ENCODE measurements around the gene PAM.
"Not testable (repeated sequence)": the region's sequence is repeated elsewhere in the genome, so short reads cannot be mapped to it uniquely, and the experiment has no call there.

PAM gene

DNA sequence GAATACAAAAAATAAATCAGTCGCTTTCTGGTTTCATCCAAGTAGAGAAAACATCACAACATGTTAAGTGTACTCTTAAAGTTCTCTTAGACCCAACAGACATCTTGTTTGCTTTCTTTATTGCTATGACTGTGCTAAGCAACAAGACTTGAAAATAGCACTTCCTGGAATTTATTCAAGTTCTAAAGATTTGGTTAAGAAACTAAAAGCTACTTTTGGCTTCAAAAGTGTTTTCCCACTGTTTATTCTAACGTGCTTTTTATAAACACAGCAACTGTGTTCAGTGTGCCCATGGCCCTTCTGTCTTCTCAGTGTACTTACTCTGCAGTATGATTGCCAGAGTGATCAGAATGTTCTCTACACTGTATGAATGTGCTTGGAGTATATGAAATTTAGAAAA, 255.1 kb downstream of the PAM start:
- no peak for DNase-seq

DNA sequence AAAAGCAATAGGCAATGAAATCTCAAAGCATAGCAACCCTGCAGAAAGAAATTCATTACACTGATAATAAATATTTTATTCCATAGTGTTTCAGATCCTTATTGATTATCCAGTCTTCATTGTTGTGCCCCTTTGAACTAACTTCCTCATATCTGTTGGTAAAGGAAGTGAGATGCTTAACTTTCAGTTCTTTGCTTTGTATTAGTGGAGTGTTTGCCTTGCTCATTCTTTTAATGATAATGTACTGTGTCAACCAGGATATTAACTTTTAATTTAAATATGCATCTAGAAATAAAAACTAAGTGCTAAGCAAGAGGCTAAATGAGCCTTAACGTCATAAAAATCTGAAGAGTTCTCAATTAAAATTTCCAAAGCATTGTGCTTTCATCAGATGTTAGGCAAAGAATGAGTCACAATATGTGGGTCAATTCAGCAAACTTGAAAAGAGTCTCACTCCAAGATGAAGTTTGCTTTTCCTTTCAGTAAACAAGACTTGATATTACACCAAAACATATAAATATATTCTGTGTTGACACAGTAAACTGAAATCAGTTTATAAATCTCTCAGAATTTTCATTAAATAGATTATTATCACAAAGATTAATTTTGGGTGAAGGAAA, 258.9 kb downstream of the PAM start:
- no peak for DNase-seq

DNA sequence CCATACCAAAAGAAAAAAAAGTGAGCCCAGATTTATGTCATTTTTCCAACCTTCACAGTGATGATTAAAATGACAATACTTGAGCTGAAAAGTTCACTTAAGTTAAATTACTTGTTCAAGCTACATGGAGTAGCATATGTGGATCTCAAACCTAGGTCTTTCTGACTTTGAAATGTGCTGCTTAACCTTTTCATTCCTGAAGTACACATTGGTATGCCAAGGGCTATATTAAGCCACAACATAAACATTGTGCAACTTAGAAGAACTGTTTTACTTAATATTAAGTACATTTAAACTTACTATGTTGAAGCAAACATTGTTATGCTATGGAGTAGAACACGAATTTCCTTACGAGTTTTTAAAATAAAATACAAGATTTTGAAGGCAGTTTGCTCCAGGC, 259.9 kb downstream of the PAM start:
- no peak for DNase-seq

DNA sequence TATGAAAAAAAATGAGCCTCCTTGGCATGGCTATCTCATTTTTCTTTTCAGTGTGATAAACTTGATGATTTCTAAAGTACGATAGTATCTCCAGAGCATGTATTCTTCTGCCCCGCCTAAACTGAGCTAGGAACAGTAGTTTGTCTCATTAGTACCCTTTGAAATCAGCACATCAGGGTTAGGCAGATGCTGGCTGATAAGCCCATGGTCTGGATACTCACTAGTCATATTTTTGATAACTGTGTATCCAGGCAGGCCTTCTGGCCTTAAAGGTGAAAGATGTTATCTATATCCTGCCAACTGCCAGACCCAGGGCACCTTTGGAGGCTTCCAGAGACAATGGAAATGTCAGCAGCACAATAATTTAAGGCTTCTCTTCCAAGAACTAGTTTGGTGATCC, 261.1 kb downstream of the PAM start:
- no peak for DNase-seq

DNA sequence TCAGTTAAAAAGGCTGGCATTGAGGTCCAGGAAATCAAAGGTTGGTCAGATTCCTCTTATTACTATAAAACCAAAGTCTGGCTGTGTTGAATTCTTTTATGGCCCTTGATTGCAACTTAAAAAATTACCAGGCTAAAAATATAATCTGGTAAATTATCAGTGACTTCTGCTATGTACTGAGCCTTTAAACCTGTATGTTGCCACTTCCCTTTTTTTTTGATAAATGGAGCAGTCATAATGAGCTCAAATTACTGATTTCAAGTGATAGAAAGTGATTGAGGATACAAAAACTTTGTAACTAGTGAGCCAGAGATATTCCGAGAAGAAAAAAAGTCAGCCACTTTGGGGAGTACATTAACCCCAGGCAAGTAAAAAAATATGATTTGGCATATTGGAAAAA, 264.7 kb downstream of the PAM start:
- DNase-seq, result no peak

DNA sequence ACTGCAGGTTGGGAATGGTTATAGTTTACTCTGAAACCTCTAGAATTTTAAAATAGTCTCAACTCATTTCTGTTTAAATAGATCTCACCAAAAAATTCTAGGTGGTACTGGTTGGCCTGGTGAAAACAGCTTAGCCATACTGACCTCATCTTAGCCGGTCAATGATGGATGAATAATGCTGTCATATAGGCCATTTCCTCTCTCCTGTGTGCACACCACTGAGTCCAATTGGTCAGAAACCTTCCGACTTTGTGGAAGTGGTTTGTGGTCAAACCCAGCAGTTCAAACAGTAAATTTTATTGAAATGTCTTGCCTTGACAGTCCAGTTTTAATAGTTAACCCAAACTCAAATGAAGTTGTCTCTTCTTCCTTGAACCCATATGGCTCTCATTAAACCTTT, 266.2 kb downstream of the PAM start:
- no peak for DNase-seq

DNA sequence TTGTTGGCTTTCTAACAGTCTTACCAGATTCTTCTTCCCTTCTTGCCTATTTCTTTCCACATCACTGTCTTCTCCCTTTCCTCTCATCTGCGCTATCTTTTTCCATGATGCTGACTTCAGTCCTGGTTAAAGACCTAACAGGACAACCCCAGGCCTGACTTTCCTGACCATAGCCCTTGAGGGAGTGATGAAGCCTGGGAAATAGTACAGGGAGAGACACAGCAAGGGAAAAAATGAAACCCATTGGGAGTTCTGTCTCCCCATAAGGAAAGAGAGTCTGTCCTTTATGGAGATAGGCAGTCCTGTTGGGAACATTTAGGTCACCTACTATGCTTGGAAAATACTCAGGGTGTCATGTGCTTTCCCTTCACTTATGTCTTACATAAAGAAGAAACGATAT, 272.2 kb downstream of the PAM start:
- no peak for DNase-seq

DNA sequence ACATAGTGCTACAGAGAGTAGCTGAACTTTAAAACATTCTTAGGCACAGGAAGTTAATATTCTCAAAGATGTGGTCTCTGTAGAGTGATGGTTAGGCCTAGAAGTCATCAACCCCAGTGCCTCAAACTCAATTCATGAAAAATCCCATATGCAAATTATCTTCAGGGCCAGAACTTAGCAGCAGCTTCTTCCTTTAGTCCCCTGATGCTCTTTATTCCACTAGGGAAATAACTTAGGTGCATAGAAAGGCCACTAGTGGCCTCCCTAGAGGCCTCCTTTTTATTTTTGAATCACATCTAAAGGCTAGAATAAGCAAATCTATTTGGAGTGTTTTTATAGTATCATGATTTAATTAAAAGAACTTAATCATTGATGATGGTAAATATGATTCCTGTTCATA, 276.5 kb downstream of the PAM start:
- no peak for DNase-seq

DNA sequence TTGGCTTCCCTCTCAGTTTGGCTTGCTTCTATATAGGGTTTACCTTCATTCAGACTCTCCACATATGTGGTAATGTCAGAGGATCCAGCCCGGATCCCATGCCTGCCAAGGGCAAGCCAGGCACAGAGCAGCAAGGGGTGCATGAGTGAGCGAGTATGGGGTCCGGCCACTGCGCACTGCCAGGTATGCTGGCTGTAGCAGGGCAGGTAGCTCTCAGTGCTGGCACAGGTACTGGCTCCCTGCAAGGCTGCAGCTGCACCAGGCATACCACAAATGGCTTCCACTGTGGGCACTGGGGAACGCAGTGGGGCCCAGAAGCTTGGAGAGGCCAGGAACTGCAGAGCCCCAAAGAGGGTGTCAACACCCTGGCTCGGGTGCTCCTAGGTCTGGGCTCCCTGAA, 278.6 kb downstream of the PAM start:
- no peak for DNase-seq

DNA sequence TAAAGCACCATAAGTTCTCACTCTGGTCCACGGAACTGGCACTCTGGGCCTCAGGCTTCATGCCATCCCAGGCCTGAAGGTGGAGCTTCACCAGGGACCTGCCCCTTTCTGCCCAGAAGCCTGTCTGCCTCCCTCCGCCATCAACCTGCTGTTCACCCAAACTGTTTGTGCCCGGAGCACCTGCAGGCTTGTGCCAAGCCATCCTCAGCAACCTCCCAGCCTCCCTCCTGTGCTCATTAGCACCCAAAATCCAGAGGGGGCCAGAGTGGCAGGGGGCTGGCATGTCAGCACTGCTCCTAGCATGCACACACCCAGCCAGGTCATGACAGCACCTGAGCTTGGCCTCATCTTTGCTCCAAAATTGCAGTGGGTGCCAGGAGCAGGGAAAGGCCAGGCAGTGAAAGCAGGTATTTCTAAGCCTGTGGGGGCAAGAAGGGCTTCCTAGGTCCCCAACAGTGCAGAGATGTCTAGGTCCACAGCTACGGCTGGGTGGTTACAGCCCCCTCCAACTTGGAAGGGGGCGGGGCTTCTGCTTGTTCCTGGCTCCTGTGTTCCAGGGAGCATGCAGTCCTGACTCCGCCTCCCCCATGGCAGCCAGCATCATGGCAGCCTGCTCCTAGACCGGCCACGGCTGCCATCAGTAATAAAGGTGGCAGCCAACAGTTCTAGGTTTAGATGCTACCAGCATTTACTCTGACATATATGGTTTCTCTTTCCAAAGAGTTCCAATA, 279.7 kb downstream of the PAM start:
- DNase-seq, result no peak

DNA sequence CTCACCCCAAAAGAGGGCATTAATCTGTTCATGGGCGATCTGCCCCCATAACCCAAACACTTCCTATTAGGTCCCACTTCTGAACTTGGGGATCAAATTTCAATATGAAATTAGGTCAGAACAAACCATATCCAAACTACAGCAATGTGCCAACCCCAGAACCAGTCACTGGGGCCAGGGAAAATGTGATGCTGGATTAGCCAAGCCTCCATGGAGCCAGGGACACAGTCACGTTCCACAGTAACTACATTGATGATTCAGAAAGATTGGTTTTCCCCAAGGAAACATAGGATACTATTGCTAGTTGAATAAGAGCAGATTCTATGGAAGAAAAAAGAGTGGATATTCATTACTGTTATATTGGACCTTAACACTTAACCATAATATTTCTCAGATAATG, 280.6 kb downstream of the PAM start:
- no peak for DNase-seq

DNA sequence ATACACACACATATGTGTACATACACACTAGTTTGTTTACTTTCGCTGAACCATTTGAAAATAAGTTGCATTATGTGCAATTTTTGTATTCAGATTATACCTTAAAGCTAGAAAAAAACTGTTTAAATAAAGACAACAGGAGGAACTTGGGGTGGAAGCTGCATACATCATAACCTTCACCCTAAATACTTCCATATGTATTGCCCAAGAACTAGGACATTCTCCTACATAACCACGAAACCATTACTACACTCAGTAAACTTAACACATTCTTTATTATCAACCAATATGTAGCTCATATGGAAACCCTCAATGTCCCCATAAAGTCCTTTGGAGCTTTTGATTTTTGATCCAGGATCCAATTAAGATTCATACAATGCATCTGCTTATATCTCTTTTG, 281.5 kb downstream of the PAM start:
- DNase-seq, result no peak

DNA sequence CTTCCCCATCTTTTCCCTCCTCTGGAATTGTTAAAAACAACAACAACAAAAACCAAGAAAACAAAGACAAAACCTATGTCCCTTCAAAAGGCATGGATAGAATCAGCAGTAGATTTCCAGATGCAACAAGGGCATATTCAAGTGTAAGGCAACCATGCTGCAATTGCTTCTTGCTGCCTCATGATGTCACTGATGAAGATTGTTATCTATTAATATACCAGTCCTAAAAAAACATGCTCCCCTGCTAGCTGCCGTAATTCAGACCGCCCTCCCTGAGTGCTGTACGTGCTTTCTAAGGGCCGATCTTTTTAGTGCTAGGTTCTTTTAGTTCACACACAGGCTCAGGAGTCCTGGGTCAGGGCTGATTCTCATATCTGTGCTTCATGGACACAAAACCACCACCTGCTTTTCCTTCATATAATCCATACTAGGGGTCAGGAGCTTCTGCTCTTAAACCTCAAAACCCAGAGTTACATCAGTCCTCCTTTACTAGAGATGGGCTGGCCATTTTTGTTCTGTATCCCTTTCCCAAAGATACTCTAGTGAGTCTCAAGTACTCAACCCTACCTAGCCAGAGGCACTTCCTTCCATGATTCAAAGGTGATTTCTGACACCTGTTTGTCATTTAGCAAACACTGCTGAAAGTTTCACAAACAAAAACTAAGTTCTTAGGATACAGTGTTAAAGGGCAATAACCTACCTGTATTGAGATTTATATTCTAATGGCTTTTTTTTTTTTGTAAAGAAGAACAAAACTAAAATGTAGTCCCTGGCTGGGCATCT, 282.8 kb downstream of the PAM start:
- no peak for DNase-seq

DNA sequence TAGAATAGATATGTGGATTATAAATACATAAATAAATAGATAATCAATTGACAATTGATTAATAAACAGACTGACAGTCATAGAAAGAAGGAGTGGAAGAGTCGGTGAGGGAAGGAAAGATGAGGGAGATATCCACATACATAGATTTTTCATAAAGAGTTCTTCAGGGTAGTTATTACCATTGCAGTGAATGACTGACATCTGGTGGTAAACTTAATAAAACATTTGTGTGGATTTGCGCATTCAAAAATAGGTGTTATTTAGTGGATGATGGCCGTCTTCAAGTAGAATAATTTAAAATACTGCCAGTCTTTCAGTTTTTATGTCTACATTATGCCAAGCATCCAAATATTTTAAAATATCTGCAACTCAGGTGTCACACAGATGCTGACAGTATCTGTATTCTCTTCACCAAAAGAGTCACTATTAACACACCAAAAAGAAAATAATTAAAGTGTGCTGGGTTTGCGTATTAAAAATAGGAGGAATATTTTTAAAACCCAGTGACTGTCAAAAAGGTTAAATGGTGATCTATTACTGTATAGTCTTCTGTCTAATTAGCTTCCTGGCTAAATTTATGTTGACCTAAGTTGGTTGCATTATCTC, 286.1 kb downstream of the PAM start:
- DNase-seq, result no peak

DNA sequence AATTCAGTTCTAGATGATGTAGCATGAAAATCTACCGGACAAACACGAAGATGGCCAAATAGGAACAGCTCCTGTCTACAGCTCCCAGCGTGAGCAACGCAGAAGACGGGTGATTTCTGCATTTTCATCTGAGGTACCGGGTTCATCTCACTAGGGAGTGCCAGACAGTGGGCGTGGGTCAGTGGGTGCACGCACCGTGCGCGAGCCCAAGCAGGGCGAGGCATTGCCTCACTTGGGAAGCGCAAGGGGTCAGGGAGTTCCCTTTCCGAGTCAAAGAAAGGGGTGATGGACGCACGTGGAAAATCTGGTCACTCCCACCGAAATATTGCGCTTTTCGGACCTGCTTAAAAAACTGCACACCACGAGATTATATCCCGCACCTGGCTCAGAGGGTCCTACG, 291.6 kb downstream of the PAM start:
- not testable (repeated sequence) for DNase-seq

DNA sequence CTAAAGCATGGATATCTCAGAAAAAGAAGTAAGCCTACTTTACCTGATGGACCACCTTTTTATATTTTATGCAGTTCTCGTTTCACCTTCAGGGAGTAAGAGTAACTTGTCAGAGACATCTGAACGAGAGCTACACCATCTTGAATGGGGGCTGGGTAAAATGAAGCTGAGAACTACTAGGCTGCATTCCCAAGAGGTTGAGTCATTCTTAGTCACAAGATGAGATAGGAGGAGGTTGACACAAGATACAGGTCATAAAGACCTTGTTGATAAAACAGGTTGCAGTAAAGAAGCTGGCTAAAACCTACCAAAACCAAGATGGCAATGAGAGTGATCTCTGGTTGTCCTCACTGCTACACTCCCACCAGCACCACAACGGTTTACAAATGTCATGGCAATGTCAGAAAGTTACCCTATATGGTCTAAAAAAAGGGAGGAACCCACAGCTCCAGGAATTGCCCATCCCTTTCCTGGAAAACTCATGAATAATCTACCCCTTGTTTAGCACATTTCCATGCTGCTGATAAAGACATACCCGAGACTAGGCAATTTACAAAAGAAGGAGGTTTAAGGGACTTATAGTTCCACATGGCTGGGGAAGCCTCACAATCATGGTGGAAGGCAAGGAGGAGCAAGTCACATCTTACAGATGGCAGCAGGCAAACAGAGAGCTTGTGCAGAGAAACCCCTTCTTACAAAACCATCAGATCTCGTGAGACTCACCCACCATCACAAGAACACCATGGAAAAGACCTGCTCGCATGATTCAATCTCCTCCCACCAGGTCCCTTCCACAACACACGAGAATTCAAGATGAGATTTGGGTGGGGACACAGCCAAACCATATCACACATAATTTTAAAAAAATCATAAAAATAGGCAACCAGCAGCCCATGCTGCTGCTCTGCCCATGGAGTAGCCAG, 302.4 kb downstream of the PAM start:
- no peak for DNase-seq

DNA sequence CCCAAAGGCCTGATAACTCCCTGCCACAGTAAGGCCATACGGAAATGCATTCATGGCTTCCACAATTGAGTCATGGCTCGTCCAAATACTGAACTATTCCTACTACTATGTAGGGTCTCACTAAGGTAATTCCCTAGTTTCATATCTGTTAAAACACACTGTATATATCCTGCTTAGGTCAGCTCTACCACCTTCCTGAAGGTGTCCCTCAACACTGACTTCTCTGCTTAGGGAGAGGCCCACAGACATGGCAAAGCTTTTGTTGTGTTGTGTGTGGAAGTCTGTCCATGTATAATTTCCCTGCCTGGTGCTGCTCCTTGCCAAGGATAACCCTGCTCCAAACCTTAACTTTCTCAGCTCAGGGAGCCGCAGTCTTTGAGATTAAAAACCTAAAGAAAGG, 304.4 kb downstream of the PAM start:
- no peak for DNase-seq

DNA sequence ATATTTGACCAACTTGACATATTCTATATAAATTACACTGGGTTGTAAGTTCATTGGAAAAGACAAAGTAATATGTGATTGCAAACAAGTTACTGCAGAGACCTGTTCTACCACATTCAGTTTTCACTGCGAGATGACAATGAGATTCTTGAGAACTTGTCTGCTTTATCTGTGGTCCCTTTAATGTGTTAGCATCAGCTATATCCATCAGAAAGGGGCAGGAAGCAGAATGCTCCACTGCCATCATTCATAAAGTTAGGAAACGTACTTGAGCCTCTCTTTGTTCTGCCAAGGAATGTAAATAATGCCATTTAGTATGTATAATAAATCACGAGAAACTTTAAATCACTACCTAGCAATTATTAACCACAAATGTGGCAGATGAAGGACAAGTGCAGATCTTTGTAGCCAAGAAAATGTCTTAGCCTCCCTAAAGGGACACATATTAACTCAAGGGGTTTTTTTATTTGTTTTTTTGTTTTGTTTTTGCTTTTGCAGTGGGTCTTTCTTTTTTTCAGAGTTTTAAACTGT, 305.4 kb downstream of the PAM start:
- no peak for DNase-seq

DNA sequence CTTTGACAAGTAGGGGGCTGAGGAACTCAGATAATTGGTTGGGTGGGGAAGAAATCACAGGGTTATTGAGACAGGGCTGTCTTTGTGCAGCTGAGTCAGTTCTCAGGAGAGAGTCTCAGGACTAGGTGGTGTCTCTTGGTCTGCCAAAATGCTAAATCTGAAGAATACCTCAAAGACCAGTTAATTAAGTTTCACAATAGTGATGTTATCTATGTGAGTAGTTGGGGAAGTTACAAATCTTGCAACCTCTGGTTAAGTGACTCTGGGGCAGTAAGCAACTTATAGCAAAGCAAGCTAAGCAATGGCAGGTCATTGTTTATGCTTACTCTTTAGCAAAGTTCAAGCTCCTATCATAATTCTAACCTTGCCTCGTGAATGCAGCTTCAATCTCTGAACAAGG, 311.2 kb downstream of the PAM start:
- DNase-seq, result no peak

DNA sequence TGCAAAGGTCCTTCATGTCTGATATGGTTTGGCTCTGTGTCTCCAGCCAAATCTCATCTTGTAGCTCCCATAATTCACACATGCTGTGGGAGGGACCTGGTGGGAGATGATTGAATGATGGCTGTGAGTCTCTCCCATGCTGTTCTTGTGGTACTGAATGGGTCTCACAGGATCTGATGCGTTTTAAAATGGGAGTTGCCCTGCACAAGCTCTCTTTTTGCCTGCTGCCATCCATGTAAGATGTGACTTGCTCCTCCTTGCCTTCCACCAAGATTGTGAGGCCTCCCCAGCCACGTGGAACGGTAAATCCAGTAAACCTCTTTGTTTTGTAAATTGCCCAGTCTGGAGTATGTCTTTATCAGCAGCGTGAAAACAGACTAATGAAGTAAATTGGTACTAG, 318.4 kb downstream of the PAM start:
- DNase-seq, result not testable (repeated sequence)

DNA sequence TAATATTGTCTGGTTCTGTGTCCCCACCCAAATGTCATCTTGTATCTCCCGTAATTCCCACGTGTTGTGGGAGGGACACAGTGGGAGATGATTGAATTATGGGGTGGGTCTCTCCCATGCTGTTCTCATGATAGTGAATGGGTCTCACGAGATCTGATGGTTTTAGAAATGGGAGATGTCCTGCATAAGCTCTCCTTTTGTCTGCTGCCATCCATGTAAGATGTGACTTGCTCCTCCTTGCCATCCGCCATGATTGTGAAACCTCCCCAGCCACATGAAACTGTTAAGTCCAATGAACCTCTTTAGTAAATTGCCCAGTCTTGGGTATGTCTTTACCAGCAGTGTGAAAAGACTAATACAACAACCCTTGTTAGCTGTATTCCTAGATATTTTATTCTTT, 320.3 kb downstream of the PAM start:
- no peak for DNase-seq
